ENCODE data around the gene OR2A7.

- TF ChIP-seq, protein P1, sequence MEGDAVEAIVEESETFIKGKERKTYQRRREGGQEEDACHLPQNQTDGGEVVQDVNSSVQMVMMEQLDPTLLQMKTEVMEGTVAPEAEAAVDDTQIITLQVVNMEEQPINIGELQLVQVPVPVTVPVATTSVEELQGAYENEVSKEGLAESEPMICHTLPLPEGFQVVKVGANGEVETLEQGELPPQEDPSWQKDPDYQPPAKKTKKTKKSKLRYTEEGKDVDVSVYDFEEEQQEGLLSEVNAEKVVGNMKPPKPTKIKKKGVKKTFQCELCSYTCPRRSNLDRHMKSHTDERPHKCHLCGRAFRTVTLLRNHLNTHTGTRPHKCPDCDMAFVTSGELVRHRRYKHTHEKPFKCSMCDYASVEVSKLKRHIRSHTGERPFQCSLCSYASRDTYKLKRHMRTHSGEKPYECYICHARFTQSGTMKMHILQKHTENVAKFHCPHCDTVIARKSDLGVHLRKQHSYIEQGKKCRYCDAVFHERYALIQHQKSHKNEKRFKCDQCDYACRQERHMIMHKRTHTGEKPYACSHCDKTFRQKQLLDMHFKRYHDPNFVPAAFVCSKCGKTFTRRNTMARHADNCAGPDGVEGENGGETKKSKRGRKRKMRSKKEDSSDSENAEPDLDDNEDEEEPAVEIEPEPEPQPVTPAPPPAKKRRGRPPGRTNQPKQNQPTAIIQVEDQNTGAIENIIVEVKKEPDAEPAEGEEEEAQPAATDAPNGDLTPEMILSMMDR (IDR thresholded peaks at IDR 0.05): no peak
- TF ChIP-seq POLR2AphosphoS5 (IDR thresholded peaks at IDR 0.05; ENCODE audit: insufficient read depth in 1 of 2, low read depth in 1 of 2): no peak
- TF ChIP-seq POLR2A (IDR thresholded peaks at IDR 0.05): no peak
These were observed 9.1 kb downstream of the OR2A7 start for GRCh38 chr7:144255471-144255897.
